Transverse colon (tissue), 4 donors: Measurements from ENCODE around the gene COLEC11. TPM values are rescaled to one million over a fixed set of nuclear protein-coding genes. Genes with fewer than 3 reads are reported as not detected.
"Not testable (repeated sequence)": the region's sequence is repeated elsewhere in the genome, so short reads cannot be mapped to it uniquely, and the experiment has no call there.

ENCODE experiments used
- DNase-seq: peaks from one replicate; pipeline ENCODE4 v3.0.0-alpha.2; 2019
- H3K27ac ChIP-seq, 4 donors: fragments of 200-600 bp; sonication (generic); 2 replicates each; pipeline ENCODE4 v1.5.1; 2016 to 2018; ENCODE audit warnings: inconsistent platforms in 4 of 4
- H3K27me3 ChIP-seq: fragments of 200-600 bp; sonication (generic); 2 replicates; pipeline ENCODE4 v1.5.1; 2017; ENCODE audit warnings: inconsistent platforms
- H3K36me3 ChIP-seq, 4 donors: fragments of 200-600 bp; sonication (generic); 2 replicates each; pipeline ENCODE4 v1.5.1; 2017 to 2019; ENCODE audit warnings: inconsistent platforms in 4 of 4
- H3K4me1 ChIP-seq, 4 donors: fragments of 200-600 bp; sonication (generic); 2 replicates each; pipeline ENCODE4 v1.5.1; 2017 to 2020; ENCODE audit warnings: inconsistent platforms in 4 of 4
- H3K4me3 ChIP-seq, 4 donors: fragments of 200-600 bp; sonication (generic); 1 replicate in 1 of 4; 2 replicates in 3 of 4; pipeline versions ENCODE4 v1.5.1 to v1.6.1; 2017 to 2019; ENCODE audit warnings: inconsistent platforms in 4 of 4
- H3K9me3 ChIP-seq, 2 donors: fragments of 200-600 bp; sonication (generic); 2 replicates each; pipeline ENCODE4 v1.5.1; 2017 to 2019; ENCODE audit warnings: inconsistent platforms in 2 of 2
- EP300 ChIP-seq: sonication (generic); formaldehyde crosslinking; IDR thresholded peaks from one replicate; pipeline ENCODE4 v1.6.1; 2017; ENCODE audit warnings: antibody characterized with exemption, low read depth
- POLR2A ChIP-seq: fragments of 450-650 bp; IDR thresholded peaks from one replicate; pipeline ENCODE4 v1.6.1; 2016; ENCODE audit warnings: antibody characterized with exemption, mild to moderate bottlenecking, moderate library complexity
- POLR2AphosphoS5 ChIP-seq, 3 donors: sonication (generic); formaldehyde crosslinking; IDR thresholded peaks; one replicate each; pipeline ENCODE4 v1.6.1; 2016; ENCODE audit warnings: antibody characterized with exemption in 3 of 3
- WGBS, 2 donors: methylation state at CpG; one replicate each; pipeline ENCODE4 v1.1.5; 2018; ENCODE audit warnings: low coverage in 1 of 2; 5-methylcytosine and 5-hydroxymethylcytosine counted together
- in situ Hi-C, 4 donors: fragments of 200-750 bp; cut with MboI; loops; one replicate each; pipeline versions ENCODE4 v1.15.0 to v1.15.1; 2017; ENCODE audit warnings: low sequenced_read_pairs in 3 of 4, low pct_ligation_motif_present in 1 of 4, low pct_unique_long_range_greater_than_20kb in 1 of 4
- intact Hi-C: fragments of 100-400 bp; cut with DNase I; formaldehyde crosslinking; loops from one replicate; pipeline ENCODE4 v1.15.1; 2023; ENCODE audit warnings: low total_unique reads
- total RNA-seq, 4 donors: library from RNA; depleted of rRNA; stranded (reverse); fragments of >200 nt; gene quantifications; one replicate each; pipeline ENCODE4 v1.1.0, GENCODE V29; 2016
- TF ChIP-seq, protein P1 (sequence below), 5 experiments: fragments of 200-600 bp in 3 of 5; fragments of 450-650 bp in 2 of 5; sonication (generic) in 3 of 5; IDR thresholded peaks; 1 replicate in 2 of 5; 2 replicates in 3 of 5; pipeline ENCODE4 v1.5.1; 2016 to 2017; ENCODE audit warnings: antibody characterized with exemption in 5 of 5, inconsistent platforms in 3 of 5, mild to moderate bottlenecking in 2 of 5, moderate library complexity in 1 of 5

COLEC11 gene
- total RNA-seq, 4 donors from 2014 or later, result 1.6 to 2.0 TPM; not detected in 2

DNA sequence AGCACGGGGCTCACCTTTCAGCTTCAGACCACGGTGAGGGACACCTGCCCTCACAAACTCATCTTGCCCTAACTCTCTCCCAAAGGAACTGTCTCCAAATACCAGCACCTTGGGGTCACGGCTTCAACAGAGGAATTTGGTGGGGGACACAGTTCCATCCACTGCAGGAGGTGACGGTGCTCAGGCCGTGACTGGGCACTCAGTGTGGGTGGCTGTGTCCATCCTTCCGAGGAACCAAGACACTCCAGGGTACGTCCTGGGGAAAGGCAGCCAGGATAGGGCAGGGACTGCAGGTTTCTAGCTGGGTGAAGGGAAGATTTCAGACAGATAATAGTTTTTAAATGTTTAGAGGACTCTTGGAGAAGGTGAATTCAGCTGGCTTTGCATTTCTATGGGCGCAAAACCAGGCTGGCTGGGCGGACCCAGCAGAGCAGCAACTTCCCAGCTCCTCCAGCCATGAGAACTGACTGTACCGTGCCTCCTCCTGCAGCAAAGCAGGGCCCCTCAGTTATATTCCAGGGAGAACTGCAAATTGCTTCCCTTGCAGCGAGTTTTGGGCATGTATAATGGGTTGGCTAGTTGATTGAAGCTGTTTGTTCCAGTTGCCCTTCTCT lies 39.2 kb downstream of the COLEC11 start:
- intact Hi-C loops (no loop called here), in situ Hi-C loops (no loop called here)
- WGBS, 2 donors, result 86 to 88% methylated on average over 3 to 11 of the region's 11 CpGs
- H3K27me3 ChIP-seq, result no peaks in the 10 kb centered on the region
- H3K27ac ChIP-seq, result no peak overlapping the region
- DNase-seq, result no peak
- H3K4me3 ChIP-seq, result no peak overlapping the region
- H3K4me1 ChIP-seq, result no peaks in the 10 kb centered on the region
- H3K36me3 ChIP-seq, result no peaks in the 10 kb centered on the region
- TF ChIP-seq, protein P1, sequence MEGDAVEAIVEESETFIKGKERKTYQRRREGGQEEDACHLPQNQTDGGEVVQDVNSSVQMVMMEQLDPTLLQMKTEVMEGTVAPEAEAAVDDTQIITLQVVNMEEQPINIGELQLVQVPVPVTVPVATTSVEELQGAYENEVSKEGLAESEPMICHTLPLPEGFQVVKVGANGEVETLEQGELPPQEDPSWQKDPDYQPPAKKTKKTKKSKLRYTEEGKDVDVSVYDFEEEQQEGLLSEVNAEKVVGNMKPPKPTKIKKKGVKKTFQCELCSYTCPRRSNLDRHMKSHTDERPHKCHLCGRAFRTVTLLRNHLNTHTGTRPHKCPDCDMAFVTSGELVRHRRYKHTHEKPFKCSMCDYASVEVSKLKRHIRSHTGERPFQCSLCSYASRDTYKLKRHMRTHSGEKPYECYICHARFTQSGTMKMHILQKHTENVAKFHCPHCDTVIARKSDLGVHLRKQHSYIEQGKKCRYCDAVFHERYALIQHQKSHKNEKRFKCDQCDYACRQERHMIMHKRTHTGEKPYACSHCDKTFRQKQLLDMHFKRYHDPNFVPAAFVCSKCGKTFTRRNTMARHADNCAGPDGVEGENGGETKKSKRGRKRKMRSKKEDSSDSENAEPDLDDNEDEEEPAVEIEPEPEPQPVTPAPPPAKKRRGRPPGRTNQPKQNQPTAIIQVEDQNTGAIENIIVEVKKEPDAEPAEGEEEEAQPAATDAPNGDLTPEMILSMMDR (IDR thresholded peaks at IDR 0.05), result no peak
- TF ChIP-seq EP300 (no peak), POLR2A (no peak), POLR2AphosphoS5 (IDR thresholded peaks at IDR 0.05) (no peak)
- H3K9me3 ChIP-seq, result no peaks in the 10 kb centered on the region

DNA sequence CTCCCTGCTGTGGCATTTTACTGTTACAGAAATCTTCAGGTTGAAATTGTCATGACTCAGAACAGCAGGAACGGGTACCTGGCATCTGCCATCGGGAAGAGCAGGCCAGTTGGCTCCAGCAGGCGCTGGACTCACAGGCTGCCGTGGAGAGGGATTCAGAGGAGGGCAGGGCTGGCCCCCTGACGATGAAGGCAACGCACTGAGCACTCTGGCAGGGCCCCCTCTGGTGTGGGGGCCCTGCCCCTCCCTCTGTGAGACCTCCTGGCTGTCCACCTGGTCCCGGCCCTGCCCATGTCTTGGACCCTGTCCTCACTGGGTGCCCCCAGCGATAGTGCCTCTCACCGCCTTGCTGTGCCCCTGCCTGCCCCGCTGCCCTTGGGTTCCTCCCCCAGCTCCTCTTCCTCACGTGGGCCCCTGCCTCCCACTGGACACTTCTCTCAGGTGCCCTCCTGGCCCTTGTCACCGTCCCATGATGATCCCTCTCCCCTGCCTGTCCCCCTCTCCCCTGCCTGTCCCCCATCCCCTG lies 39.7 kb downstream of the COLEC11 start:
- Histone ChIP-seq H3K9me3 (no peaks in the 10 kb centered on the region), H3K4me3 (no peak overlapping the region), H3K36me3 (no peaks in the 10 kb centered on the region), H3K27ac (no peak overlapping the region), H3K27me3 (no peaks in the 10 kb centered on the region), H3K4me1 (no peaks in the 10 kb centered on the region)
- intact Hi-C loops, result no loop called here
- in situ Hi-C loops, result no loop called here
- 52 to 74% methylated on average over 2 to 12 of the region's 12 CpGs for WGBS, 2 donors
- DNase-seq, result no peak
- TF ChIP-seq POLR2AphosphoS5 (IDR thresholded peaks at IDR 0.05) (no peak), EP300 (no peak), POLR2A (no peak)
- TF ChIP-seq, protein P1 (IDR thresholded peaks at IDR 0.05), result no peak

DNA sequence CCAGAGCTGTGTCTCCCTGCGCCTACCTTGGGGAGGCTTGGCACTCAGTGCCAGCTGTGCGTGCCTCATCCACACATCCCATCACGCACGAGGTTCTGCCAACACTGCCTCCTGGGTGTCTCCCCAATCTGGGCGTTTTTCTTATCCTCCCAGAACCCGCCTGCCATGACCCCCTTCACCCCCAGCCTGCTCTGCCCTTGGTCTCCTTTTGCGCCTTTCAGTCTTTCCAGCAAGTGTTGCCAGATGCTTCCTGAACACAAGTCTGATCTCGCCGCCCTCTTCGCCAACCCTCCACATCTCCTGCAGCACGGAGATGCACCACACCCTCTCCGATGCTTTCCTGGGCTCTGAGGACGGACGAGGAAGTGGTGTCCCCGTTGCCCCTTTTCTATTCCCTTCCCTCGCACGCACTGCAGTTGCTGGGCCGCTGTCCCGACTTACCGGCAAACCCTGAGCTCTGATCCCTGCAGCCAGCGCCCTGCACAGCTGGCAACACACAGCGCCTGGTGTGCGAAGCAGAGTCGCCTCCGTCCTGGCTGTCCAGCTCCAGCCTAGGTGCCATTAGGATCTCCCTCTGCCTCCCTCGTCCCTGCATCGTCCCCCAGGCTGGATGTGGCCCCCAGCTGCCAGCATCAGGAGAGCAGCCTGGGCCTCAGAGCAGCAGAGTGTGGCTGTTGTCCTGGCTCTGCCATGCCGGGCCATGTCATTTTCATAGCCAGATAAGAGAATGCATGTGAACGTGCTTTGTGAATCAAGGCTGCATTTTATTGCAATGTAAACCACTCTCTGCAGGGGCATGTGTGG lies 40.5 kb downstream of the COLEC11 start:
- H3K27ac ChIP-seq, result no peak overlapping the region
- H3K36me3 ChIP-seq, result no peaks in the 10 kb centered on the region
- WGBS, 2 donors, result 39 to 57% methylated on average over 21 to 29 of the region's 29 CpGs
- DNase-seq, result no peak
- no peak overlapping the region for H3K4me3 ChIP-seq
- TF ChIP-seq, protein P1 (IDR thresholded peaks at IDR 0.05), result no peak
- no peak for TF ChIP-seq POLR2A
- no peak for TF ChIP-seq POLR2AphosphoS5 (IDR thresholded peaks at IDR 0.05)
- TF ChIP-seq EP300, result no peak
- intact Hi-C loops (no loop called here), in situ Hi-C loops (no loop called here)
- H3K9me3 ChIP-seq, result no peaks in the 10 kb centered on the region
- no peaks in the 10 kb centered on the region for H3K4me1 ChIP-seq
- no peaks in the 10 kb centered on the region for H3K27me3 ChIP-seq

GRCh38 chr2:3635975-3636327 lies 41.0 kb downstream of the COLEC11 start:
- intact Hi-C loops, H3K36me3 ChIP-seq, H3K4me1 ChIP-seq, H3K27ac ChIP-seq, in situ Hi-C loops, DNase-seq, H3K4me3 ChIP-seq, H3K27me3 ChIP-seq, H3K9me3 ChIP-seq: not testable (repeated sequence)
- WGBS, 2 donors, result 60 to 69% methylated on average over 1 to 16 of the region's 16 CpGs
